ENCODE results near the gene GIPC1. TPM values are rescaled to one million over a fixed set of nuclear protein-coding genes. Genes with fewer than 3 reads are reported as not detected.
"Not testable (repeated sequence)": the region's sequence is repeated elsewhere in the genome, so short reads cannot be mapped to it uniquely, and the experiment has no call there.

GIPC1 gene
- total and polyA plus RNA-seq, 8 donors, result 73.3 to 662 (median 122) TPM

DNA sequence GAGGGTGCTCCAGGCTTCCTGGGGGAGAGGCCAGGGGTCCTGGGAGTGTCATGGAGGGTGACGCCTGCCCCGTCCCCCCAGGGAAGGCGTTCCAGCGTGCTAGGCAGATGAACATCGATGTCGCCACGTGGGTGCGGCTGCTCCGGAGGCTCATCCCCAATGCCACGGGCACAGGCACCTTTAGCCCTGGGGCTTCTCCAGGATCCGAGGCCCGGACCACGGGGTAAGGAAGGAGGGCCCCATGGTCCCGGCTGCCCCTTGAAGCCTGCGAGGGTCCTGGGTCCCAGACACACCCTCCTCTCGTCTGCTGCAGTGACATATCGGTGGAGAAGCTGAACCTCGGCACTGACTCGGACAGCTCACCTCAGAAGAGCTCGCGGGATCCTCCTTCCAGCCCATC lies 32.2 kb downstream of the GIPC1 start:
- no peaks in the 10 kb centered on the region for H3K9me3 ChIP-seq
- intact Hi-C loops (cut with DNase I; ENCODE audit: low total_unique reads), result no loop called here
- H3K27me3 ChIP-seq, result no peaks in the 10 kb centered on the region
- H3K4me1 ChIP-seq, result peaks cover 0 to 4% (median 0%) of the 10 kb centered on the region in 4 donors
- WGBS, 5 donors, result 96 to 100% (median 97%) methylated on average over 5 to 21 of the region's 21 CpGs
- H3K4me3 ChIP-seq, result no peak overlapping the region
- no peak for TF ChIP-seq POLR2AphosphoS5 (IDR thresholded peaks at IDR 0.05)
- TF ChIP-seq, protein P1, sequence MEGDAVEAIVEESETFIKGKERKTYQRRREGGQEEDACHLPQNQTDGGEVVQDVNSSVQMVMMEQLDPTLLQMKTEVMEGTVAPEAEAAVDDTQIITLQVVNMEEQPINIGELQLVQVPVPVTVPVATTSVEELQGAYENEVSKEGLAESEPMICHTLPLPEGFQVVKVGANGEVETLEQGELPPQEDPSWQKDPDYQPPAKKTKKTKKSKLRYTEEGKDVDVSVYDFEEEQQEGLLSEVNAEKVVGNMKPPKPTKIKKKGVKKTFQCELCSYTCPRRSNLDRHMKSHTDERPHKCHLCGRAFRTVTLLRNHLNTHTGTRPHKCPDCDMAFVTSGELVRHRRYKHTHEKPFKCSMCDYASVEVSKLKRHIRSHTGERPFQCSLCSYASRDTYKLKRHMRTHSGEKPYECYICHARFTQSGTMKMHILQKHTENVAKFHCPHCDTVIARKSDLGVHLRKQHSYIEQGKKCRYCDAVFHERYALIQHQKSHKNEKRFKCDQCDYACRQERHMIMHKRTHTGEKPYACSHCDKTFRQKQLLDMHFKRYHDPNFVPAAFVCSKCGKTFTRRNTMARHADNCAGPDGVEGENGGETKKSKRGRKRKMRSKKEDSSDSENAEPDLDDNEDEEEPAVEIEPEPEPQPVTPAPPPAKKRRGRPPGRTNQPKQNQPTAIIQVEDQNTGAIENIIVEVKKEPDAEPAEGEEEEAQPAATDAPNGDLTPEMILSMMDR (IDR thresholded peaks at IDR 0.05), result no peak
- no peak for TF ChIP-seq POLR2A (IDR thresholded peaks at IDR 0.05)
- TF ChIP-seq EP300 (IDR thresholded peaks at IDR 0.05), result no peak
- H3K36me3 ChIP-seq, result peaks cover 50 to 100% (median 98%) of the 10 kb centered on the region in 4 donors
- no peak for DNase-seq
- no peak overlapping the region for H3K27ac ChIP-seq

DNA sequence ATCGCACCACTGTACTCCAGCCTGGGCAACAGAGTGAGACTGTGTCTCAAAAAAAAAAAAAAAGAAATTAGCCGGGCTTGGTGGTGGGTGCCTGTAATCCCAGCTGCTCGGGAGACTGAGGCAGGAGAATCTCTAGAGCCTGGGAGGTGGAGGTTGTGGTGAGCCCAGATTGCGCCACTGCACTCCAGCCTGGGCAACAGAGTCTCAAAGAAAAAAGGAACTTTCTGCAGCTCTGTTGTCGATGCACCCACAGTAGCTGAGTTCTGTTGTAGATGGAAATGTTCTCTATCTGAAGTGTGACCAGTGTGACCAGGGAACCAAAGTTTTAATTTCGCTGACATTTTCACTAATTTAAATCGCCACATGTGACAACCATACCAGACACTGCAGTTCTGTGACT lies 33.5 kb downstream of the GIPC1 start:
- H3K9me3 ChIP-seq; intact Hi-C loops (cut with DNase I; ENCODE audit: low total_unique reads); DNase-seq; H3K27me3 ChIP-seq; H3K4me3 ChIP-seq; H3K4me1 ChIP-seq; H3K27ac ChIP-seq: not testable (repeated sequence)
- 88 to 98% (median 95%) methylated on average over 6 to 7 of the region's 7 CpGs for WGBS, 5 donors
- peaks cover 47 to 100% (median 98%) of the 10 kb centered on the region in 4 donors for H3K36me3 ChIP-seq

DNA sequence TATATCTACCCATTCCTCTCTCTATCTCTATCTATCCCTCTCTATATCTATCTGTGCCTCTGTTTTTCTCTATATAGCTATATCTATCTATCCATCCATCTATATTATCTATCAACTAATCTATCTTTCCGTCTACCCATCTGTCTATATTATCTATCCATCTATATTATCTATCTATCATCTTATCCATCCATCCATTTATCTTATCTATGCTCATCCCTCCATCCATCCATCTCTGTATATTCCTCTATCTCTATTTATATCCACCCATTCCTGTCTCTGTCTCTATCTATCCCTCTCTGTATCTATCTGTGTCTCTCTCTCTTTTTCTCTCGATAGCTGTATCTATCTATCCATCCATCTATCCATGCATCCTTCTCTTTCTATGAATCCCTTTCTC lies 35.0 kb downstream of the GIPC1 start:
- H3K4me1 ChIP-seq, result peaks cover 0 to 4% (median 0%) of the 10 kb centered on the region in 4 donors
- no peak for DNase-seq
- H3K27me3 ChIP-seq, result no peaks in the 10 kb centered on the region
- intact Hi-C loops (cut with DNase I; ENCODE audit: low total_unique reads), result no loop called here
- WGBS, 5 donors, result 69 to 94% (median 91%) methylated on average over 2 of the region's 2 CpGs
- H3K27ac ChIP-seq, result no peak overlapping the region
- no peak for TF ChIP-seq POLR2AphosphoS5 (IDR thresholded peaks at IDR 0.05)
- TF ChIP-seq, protein P1 (IDR thresholded peaks at IDR 0.05), result no peak
- no peak for TF ChIP-seq EP300 (IDR thresholded peaks at IDR 0.05)
- TF ChIP-seq POLR2A (IDR thresholded peaks at IDR 0.05), result no peak
- H3K36me3 ChIP-seq, result peaks cover 39 to 96% (median 93%) of the 10 kb centered on the region in 4 donors
- H3K9me3 ChIP-seq, result no peaks in the 10 kb centered on the region
- no peak overlapping the region for H3K4me3 ChIP-seq

DNA sequence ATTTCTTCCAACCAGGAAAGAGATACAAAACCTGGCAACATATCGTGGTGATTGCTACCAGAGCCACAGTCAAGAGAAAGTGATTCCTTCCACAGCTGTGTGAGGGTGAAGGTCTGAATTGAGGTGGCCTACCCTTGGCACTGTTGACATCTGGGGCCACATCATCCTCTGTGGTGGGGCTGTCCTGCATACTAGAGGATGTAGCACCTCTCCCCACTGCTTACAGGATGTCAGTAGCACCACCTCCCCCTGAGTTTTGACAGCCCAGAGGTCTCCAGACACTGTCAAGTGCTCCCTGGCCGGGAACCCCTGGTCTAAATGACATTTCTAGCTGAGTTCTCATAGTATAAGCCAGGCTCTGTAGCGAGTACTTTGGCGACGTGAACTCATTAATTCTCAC lies 36.2 kb downstream of the GIPC1 start:
- intact Hi-C loops (cut with DNase I; ENCODE audit: low total_unique reads), result no loop called here
- Histone ChIP-seq H3K4me3 (no peak overlapping the region), H3K27ac (peak overlapping the region in 1 of 5 donors; percentile 52), H3K27me3 (no peaks in the 10 kb centered on the region), H3K9me3 (no peaks in the 10 kb centered on the region), H3K4me1 (peaks cover 0 to 4% (median 0%) of the 10 kb centered on the region in 4 donors), H3K36me3 (peaks cover 35 to 96% (median 92%) of the 10 kb centered on the region in 4 donors)
- TF ChIP-seq, protein P1 (IDR thresholded peaks at IDR 0.05), result no peak
- TF ChIP-seq POLR2AphosphoS5 (IDR thresholded peaks at IDR 0.05) (no peak), POLR2A (IDR thresholded peaks at IDR 0.05) (no peak)
- 60 to 85% (median 76%) methylated on average over 5 of the region's 5 CpGs for WGBS, 5 donors
- peak in 1 of 2 donors; percentile 36 for DNase-seq

DNA sequence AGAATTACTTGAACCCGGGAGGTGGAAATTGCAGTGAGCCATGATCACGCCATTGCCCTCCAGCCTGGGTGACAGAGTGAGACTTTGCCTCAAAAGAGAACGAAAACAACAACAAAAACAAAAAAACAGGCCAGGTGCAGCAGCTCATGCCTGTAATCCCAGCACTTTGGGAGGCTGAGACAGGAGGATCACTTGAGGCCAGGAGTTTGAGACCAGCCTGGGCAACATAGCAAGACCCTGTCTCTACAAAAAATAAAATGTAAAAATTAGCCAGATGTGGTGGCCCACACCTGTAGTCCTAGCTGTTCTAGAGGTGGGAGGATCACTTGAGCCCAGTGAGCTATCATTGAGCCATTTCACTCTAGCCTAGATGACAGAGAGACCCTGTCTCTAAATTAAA lies 43.6 kb downstream of the GIPC1 start:
- intact Hi-C loops (cut with DNase I; ENCODE audit: low total_unique reads), result not testable (repeated sequence)
- WGBS, 5 donors, result 96 to 99% (median 97%) methylated on average over 3 of the region's 3 CpGs
- H3K36me3 ChIP-seq, result peaks cover 69 to 96% (median 94%) of the 10 kb centered on the region in 4 donors

More for the DNA sequence above, 43.6 kb downstream of the GIPC1 start:
- H3K9me3 ChIP-seq, H3K27ac ChIP-seq, DNase-seq, H3K4me3 ChIP-seq, H3K4me1 ChIP-seq, H3K27me3 ChIP-seq: not testable (repeated sequence)

Data from stomach (tissue), 9 donors.